Keratinocyte (primary cell): ENCODE results near the gene SWT1. TPM values are rescaled to one million over a fixed set of nuclear protein-coding genes. Genes with fewer than 3 reads are reported as not detected.

Source experiments
- DNase-seq: peaks from one replicate; pipeline ENCODE4 v3.0.0-alpha.2; 2011; ENCODE audit warnings: low read depth, missing footprints, low spot score
- FAIRE-seq: peaks from 2 replicates; lab custom pipeline; 2011; peaks lifted over from hg19 to GRCh38; lab: Jason Lieb, UNC
- H2AFZ ChIP-seq: 2 replicates; pipeline ENCODE4 v1.6.0; 2012; ENCODE audit warnings: low read length, control low read depth, inconsistent platforms; ENCODE audit not compliant: control insufficient read depth
- H3K27ac ChIP-seq: 2 replicates; pipeline ENCODE4 v1.5.1; 2011; ENCODE audit warnings: low read length; ENCODE audit not compliant: control insufficient read depth, insufficient read depth
- H3K27me3 ChIP-seq: 3 replicates; pipeline ENCODE4 v1.6.0; 2011; ENCODE audit warnings: low read length; ENCODE audit not compliant: control insufficient read depth, insufficient read depth; ENCODE audit errors: extremely low read depth
- H3K36me3 ChIP-seq, 2 experiments: 2 replicates in 1 of 2; 3 replicates in 1 of 2; pipeline ENCODE4 v1.5.1; 2011; ENCODE audit warnings: low read length in 2 of 2, mild to moderate bottlenecking in 1 of 2; ENCODE audit not compliant: control insufficient read depth in 2 of 2, insufficient read depth in 2 of 2; ENCODE audit errors: extremely low read depth in 1 of 2
- H3K4me1 ChIP-seq: 3 replicates; pipeline ENCODE4 v1.5.1; 2011; ENCODE audit warnings: low read length; ENCODE audit not compliant: control insufficient read depth, insufficient read depth; ENCODE audit errors: extremely low read depth
- H3K4me2 ChIP-seq: 3 replicates; pipeline ENCODE4 v1.6.0; 2011; ENCODE audit warnings: low read depth, low read length; ENCODE audit not compliant: control insufficient read depth, insufficient read depth; ENCODE audit errors: extremely low read depth
- H3K4me3 ChIP-seq, 3 experiments: fragments of 200-600 bp in 1 of 3; sonication (generic) in 1 of 3; 2 replicates in 2 of 3; 3 replicates in 1 of 3; pipeline ENCODE4 v1.5.1; 2011 to 2016; ENCODE audit warnings: low read length in 3 of 3, mild to moderate bottlenecking in 3 of 3, control low read depth in 2 of 3, inconsistent platforms in 1 of 3, low read depth in 1 of 3, mixed read lengths in 1 of 3, mixed run types in 1 of 3, moderate library complexity in 1 of 3; ENCODE audit not compliant: control insufficient read depth in 2 of 3, insufficient read depth in 2 of 3; ENCODE audit errors: extremely low read depth in 1 of 3
- H3K79me2 ChIP-seq: 2 replicates; pipeline ENCODE4 v1.6.0; 2012; ENCODE audit warnings: low read length; ENCODE audit not compliant: control insufficient read depth, insufficient read depth
- H3K9ac ChIP-seq: 3 replicates; pipeline ENCODE4 v1.6.0; 2011; ENCODE audit warnings: low read length; ENCODE audit not compliant: control insufficient read depth, insufficient read depth; ENCODE audit errors: extremely low read depth
- H3K9me1 ChIP-seq: 3 replicates; pipeline ENCODE4 v1.6.0; 2011; ENCODE audit warnings: low read length; ENCODE audit not compliant: control insufficient read depth, insufficient read depth; ENCODE audit errors: extremely low read depth
- H3K9me3 ChIP-seq: 2 replicates; pipeline ENCODE4 v1.5.1; 2012; ENCODE audit warnings: low read depth, low read length; ENCODE audit not compliant: control insufficient read depth
- H4K20me1 ChIP-seq: 3 replicates; pipeline ENCODE4 v1.6.0; 2011; ENCODE audit warnings: low read length; ENCODE audit not compliant: control insufficient read depth, insufficient read depth; ENCODE audit errors: extremely low read depth
- CTCF ChIP-seq, 3 experiments: IDR thresholded peaks in 1 of 3; conservative IDR thresholded peaks in 1 of 3; optimal IDR thresholded peaks in 1 of 3; 2 replicates in 2 of 3; 3 replicates in 1 of 3; pipeline versions ENCODE3 to v1.5.1; 2011; ENCODE audit warnings: low read length in 3 of 3, mild to moderate bottlenecking in 3 of 3, moderate library complexity in 2 of 3, control low read depth in 1 of 3, inconsistent platforms in 1 of 3; ENCODE audit not compliant: insufficient read depth in 2 of 3; ENCODE audit errors: extremely low read depth in 1 of 3
- EZH2 ChIP-seq: IDR thresholded peaks from one replicate; pipeline ENCODE4 v1.6.1; 2012; ENCODE audit warnings: inconsistent platforms, mild to moderate bottlenecking, low read length, moderate library complexity
- dilution Hi-C: fragments of 300-500 bp; cut with MboI; formaldehyde crosslinking; loops from one replicate; pipeline ENCODE4 v1.7.0; 2020; ENCODE audit warnings: low sequenced_read_pairs; ENCODE audit not compliant: extremely low pct_ligation_motif_present
- polyA plus RNA-seq, 5 experiments: library from polyadenylated mRNA; depleted of rRNA in 3 of 5; stranded (reverse) in 3 of 5; stranded (forward) in 1 of 5; unstranded in 1 of 5; fragments of >200 nt; gene quantifications; 1 replicate in 1 of 5; 2 replicates in 3 of 5; 3 replicates in 1 of 5; pipeline versions ENCODE4 v1.2.1 to v1.2.3, GENCODE V29; 2011 to 2012; ENCODE audit warnings: missing spikeins in 2 of 5, low read depth in 1 of 5, low replicate concordance in 1 of 5

Gene SWT1
- polyA plus RNA-seq, 1 donor (not counting 4 experiments of a cell fraction or from before 2014, with no cell fraction given): 2.9 TPM

- DNase-seq (no peak), FAIRE-seq (no peak)
- Histone ChIP-seq H3K4me2 (no peak overlapping the region), H3K36me3 (no peaks in the 10 kb centered on the region), H3K79me2 (no peaks in the 10 kb centered on the region), H3K9me1 (no peaks in the 10 kb centered on the region), H3K9ac (no peak overlapping the region), H3K4me3 (no peak overlapping the region), H4K20me1 (no peaks in the 10 kb centered on the region), H3K27ac (no peak overlapping the region), H3K4me1 (no peaks in the 10 kb centered on the region), H3K9me3 (no peaks in the 10 kb centered on the region), H2AFZ (no peak overlapping the region), H3K27me3 (no peaks in the 10 kb centered on the region)
- dilution Hi-C loops: no loop called here
- no peak for TF ChIP-seq CTCF (optimal IDR thresholded peaks at IDR 0.05 in 1 of 3, IDR thresholded peaks at IDR 0.05 in 1 of 3, conservative IDR thresholded peaks at IDR 0.05 in 1 of 3; ENCODE audit: extremely low read depth in 1 of 3, insufficient read depth in 2 of 3, low read length in 3 of 3)
- no peak for TF ChIP-seq EZH2
Measured at GRCh38 chr1:185237661-185238060, 80.7 kb downstream of the SWT1 start.

- dilution Hi-C loops: no loop called here
- Histone ChIP-seq H3K4me2 (no peak overlapping the region), H3K27me3 (no peaks in the 10 kb centered on the region), H4K20me1 (no peaks in the 10 kb centered on the region), H3K79me2 (no peaks in the 10 kb centered on the region), H2AFZ (no peak overlapping the region), H3K9me3 (no peaks in the 10 kb centered on the region), H3K9me1 (no peaks in the 10 kb centered on the region), H3K27ac (no peak overlapping the region), H3K4me3 (no peak overlapping the region), H3K9ac (no peak overlapping the region), H3K36me3 (no peaks in the 10 kb centered on the region), H3K4me1 (no peaks in the 10 kb centered on the region)
- no peak for FAIRE-seq
- DNase-seq: no peak
- TF ChIP-seq EZH2 (no peak), CTCF (optimal IDR thresholded peaks at IDR 0.05 in 1 of 3, IDR thresholded peaks at IDR 0.05 in 1 of 3, conservative IDR thresholded peaks at IDR 0.05 in 1 of 3; ENCODE audit: extremely low read depth in 1 of 3, insufficient read depth in 2 of 3, low read length in 3 of 3) (peak in 2 of 3 experiments; percentile 18 to 27)
Measured at GRCh38 chr1:185238447-185238846, 81.5 kb downstream of the SWT1 start.
